Motor neuron (in vitro differentiated cells): ENCODE measurements around the gene TMEM239. TPM values are rescaled to one million over a fixed set of nuclear protein-coding genes. Genes with fewer than 3 reads are reported as not detected.

Experiments used
- total RNA-seq, 8 experiments: library from RNA; unstranded; fragments of 300-600 nt; gene quantifications; 2 replicates each; pipeline versions ENCODE4 v1.2.3 to v1.2.4, GENCODE V29; 2022

Gene TMEM239
- total RNA-seq, 8 experiments from 2014 or later = 0.13 to 1.4 (median 0.27) TPM; not detected in 3

Other genes with a start within 250 kb of the TMEM239 start
- 100 to 1,000 TPM; 131 to 482 (median 213) TPM for gene NOP56, start 163.7 kb upstream of the TMEM239 start, total RNA-seq
- gene IDH3B, start 152.1 kb upstream of the TMEM239 start, total RNA-seq = 100 to 1,000 TPM in 3 of 8 experiments, 10 to 100 TPM in 5; 53.1 to 119 (median 74.9) TPM
- gene EBF4, start 123.6 kb upstream of the TMEM239 start, total RNA-seq = 10 to 100 TPM in 2 of 8 experiments, 1 to 10 TPM in 6; 1.4 to 14.3 (median 8.2) TPM
- 10 to 100 TPM in 5 of 8 experiments, 1 to 10 TPM in 1, under 1 TPM in 1, not detected in 1; 0.84 to 53.5 (median 17.2) TPM for gene CPXM1, start 15.7 kb upstream of the TMEM239 start, total RNA-seq
- under 1 TPM in 3 of 8 experiments, not detected in 5; 0.47 to 0.81 (median 0.67) TPM for gene C20orf141, start 1.4 kb upstream of the TMEM239 start, total RNA-seq
- 10 to 100 TPM; 24.5 to 49.6 (median 33.7) TPM for gene PCED1A, start 24.3 kb downstream of the TMEM239 start, total RNA-seq
- gene VPS16, start 24.4 kb downstream of the TMEM239 start, total RNA-seq = 10 to 100 TPM; 26.3 to 39.9 (median 33.8) TPM
- gene PTPRA, start 57.1 kb downstream of the TMEM239 start, total RNA-seq = 100 to 1,000 TPM in 1 of 8 experiments, 10 to 100 TPM in 7; 31.8 to 137 (median 58.2) TPM
- gene GNRH2, start 227.3 kb downstream of the TMEM239 start, total RNA-seq = 1 to 10 TPM in 3 of 8 experiments, under 1 TPM in 4, not detected in 1; 0.27 to 1.2 (median 0.96) TPM
- gene MRPS26, start 229.7 kb downstream of the TMEM239 start, total RNA-seq = 10 to 100 TPM; 33.9 to 68.1 (median 54.1) TPM